ENCODE results near the gene EIF1. TPM values are rescaled to one million over a fixed set of nuclear protein-coding genes. Genes with fewer than 3 reads are reported as not detected.

Gene EIF1
- total RNA-seq, 1 donor from 2014 or later: 843 TPM

DNA sequence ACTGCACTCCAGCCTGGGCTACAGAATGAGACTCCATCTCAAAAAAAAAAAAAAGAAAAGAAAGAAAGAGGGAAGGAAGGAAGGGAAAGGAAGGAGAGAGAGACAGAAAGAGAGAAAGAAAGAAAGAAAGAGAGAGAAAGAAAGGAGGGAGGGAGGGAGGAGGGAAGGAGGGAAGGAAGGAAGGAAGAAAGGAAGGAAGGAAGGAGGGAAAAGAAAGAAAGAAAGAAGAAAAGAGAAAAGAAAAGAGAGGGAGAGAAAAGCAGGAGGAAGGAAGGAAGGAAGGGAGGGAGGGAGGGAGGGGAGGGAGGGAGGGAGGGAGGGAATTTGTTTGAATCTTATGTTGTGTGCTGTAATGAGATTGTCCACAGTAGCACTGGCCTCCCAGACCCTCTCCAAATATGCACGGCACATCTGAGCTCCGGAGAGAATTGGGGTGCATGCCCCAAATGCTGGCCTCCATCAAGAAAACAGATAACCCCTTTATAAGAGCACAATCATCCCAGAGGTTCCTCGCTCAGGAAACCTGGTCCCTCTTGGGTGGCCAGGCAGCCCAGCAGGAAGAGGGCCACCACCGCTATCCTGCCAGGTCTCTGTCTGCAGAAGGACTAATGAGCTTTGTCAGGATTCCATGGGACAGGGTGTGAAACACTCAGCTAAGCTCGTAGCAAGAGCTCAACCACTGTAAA is 8.8 kb upstream of the EIF1 start:
- DNase-seq: no peak
- no peaks in the 10 kb centered on the region for H3K27me3 Mint-ChIP-seq
- no peak overlapping the region for H3K4me3 Mint-ChIP-seq
- no peak overlapping the region for H3K27ac Mint-ChIP-seq
- no peak for ATAC-seq (ENCODE audit: low read depth)
- POLR2A ChIA-PET: interaction anchor here (0.6 to 8.5 kb wide), 3 partner anchors 12 to 1055 kb away, joined by 5 to 421 read pairs (median 77); partner anchors contain the start of gene EIF1
- CTCF ChIA-PET: interaction anchor here (1.1 to 6.3 kb wide), 8 partner anchors 10 to 17 kb away, joined by 3 to 71 read pairs (median 12); partner anchors contain the start of gene EIF1
- no peak for TF ChIP-seq CTCF (IDR thresholded peaks at IDR 0.05)
- H3K4me1 Mint-ChIP-seq: peaks cover 43% of the 10 kb centered on the region
- peaks cover 4% of the 10 kb centered on the region for H3K9me3 Mint-ChIP-seq
- H3K36me3 Mint-ChIP-seq (ENCODE audit: low read depth): peaks cover 3% of the 10 kb centered on the region
- intact Hi-C loops (cut with micrococcal nuclease): no loop called here

GRCh38 chr17:41680426-41681040 is 8.2 kb upstream of the EIF1 start:
- H3K36me3 Mint-ChIP-seq (ENCODE audit: low read depth): peaks cover 3% of the 10 kb centered on the region
- H3K27ac Mint-ChIP-seq: no peak overlapping the region
- CTCF ChIA-PET: interaction anchor here (1.1 to 6.3 kb wide), 5 partner anchors 10 to 18 kb away, joined by 3 to 71 read pairs (median 5); partner anchors contain the start of gene EIF1
- TF ChIP-seq CTCF (IDR thresholded peaks at IDR 0.05): no peak
- peaks cover 36% of the 10 kb centered on the region for H3K4me1 Mint-ChIP-seq
- H3K27me3 Mint-ChIP-seq: no peaks in the 10 kb centered on the region
- peaks cover 4% of the 10 kb centered on the region for H3K9me3 Mint-ChIP-seq
- no peak overlapping the region for H3K4me3 Mint-ChIP-seq
- no peak for DNase-seq
- no peak for ATAC-seq (ENCODE audit: low read depth)
- intact Hi-C loops (cut with micrococcal nuclease): no loop called here
- POLR2A ChIA-PET: interaction anchor here (0.6 to 8.5 kb wide), 3 partner anchors 11 to 1283 kb away, joined by 5 to 421 read pairs (median 6); partner anchors contain the start of gene EIF1

- intact Hi-C loops (cut with micrococcal nuclease): no loop called here
- CTCF ChIA-PET: interaction anchor here (0.9 to 1.3 kb wide), 2 partner anchors 16 to 19 kb away, joined by 3 to 4 read pairs; no protein-coding TSS in a partner anchor
- Mint-ChIP-seq H3K27ac (no peak overlapping the region), H3K27me3 (no peaks in the 10 kb centered on the region), H3K36me3 (ENCODE audit: low read depth) (no peaks in the 10 kb centered on the region), H3K9me3 (no peaks in the 10 kb centered on the region), H3K4me1 (peaks cover 24% of the 10 kb centered on the region), H3K4me3 (no peak overlapping the region)
- TF ChIP-seq CTCF (IDR thresholded peaks at IDR 0.05): no peak
- DNase-seq: no peak
- ATAC-seq (ENCODE audit: low read depth): no peak
- POLR2A ChIA-PET: interaction anchor here (0.6 to 8.5 kb wide), 2 partner anchors 10 to 14 kb away, joined by 3 to 421 read pairs; partner anchors contain the start of gene EIF1
These were observed 6.9 kb upstream of the EIF1 start for GRCh38 chr17:41681776-41682175.

DNA sequence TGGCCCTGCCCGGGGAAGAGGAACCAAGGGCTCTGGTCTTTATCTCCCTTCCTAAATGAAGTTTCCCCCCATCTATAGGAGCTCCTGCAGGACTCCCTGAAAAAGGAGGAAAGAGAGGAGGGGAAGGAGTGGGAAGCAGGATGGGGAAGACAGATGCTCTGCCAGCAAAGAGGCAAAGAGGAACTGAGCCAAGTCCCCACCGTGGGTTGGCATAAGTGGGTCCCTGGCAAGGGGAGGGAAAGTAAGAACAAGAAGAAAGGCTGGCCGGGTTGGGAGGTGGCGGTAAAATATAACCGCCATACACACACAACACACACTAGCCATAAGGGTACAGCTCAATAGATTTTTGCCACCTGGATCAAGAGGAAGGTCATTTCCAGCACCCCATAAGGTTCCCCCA is 6.1 kb upstream of the EIF1 start:
- H3K4me3 Mint-ChIP-seq: no peak overlapping the region
- POLR2A ChIA-PET: interaction anchor here (8.5 kb wide), 1 partner anchor 9 kb away, joined by 421 read pairs; the partner anchor contains the start of gene EIF1
- H3K4me1 Mint-ChIP-seq: peaks cover 18% of the 10 kb centered on the region
- no peak overlapping the region for H3K27ac Mint-ChIP-seq
- no peaks in the 10 kb centered on the region for H3K9me3 Mint-ChIP-seq
- CTCF ChIA-PET: no interaction called here
- no peak for TF ChIP-seq CTCF (IDR thresholded peaks at IDR 0.05)
- ATAC-seq (ENCODE audit: low read depth) (no peak), DNase-seq (no peak)
- H3K27me3 Mint-ChIP-seq: no peaks in the 10 kb centered on the region
- H3K36me3 Mint-ChIP-seq (ENCODE audit: low read depth): no peaks in the 10 kb centered on the region
- intact Hi-C loops (cut with micrococcal nuclease): no loop called here

DNA sequence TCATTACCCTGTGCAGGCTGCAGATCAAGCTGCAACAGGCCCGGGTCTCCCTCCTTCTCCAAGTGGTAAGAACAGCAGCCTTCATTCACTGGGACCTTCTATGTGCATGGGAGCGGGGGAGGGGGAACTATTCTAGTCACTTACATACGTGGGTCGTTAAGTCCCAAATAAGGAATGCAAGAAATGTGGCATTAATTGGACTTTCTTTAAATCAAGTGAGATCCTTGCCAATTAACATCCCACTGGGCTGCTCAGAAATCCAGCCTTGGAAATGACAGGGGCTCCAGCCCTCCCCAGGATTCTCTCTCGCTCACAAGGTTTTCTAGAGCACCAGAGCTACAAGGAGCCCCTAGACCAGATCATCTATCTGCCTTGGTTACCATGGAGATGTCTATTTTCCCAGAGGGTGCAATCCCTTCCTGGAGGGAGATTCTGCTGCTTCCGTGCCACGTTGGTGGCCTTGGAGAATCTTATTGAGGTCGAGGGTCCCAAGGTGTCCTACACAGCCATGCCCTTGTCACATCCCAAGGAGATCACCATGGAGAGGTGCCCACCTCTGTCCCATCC is 5.2 kb upstream of the EIF1 start:
- no peak for ATAC-seq (ENCODE audit: low read depth)
- Mint-ChIP-seq H3K9me3 (no peaks in the 10 kb centered on the region), H3K4me1 (peaks cover 18% of the 10 kb centered on the region), H3K4me3 (no peak overlapping the region), H3K36me3 (ENCODE audit: low read depth) (no peaks in the 10 kb centered on the region), H3K27me3 (no peaks in the 10 kb centered on the region), H3K27ac (no peak overlapping the region)
- ChIA-PET POLR2A (no interaction called here), CTCF (no interaction called here)
- no peak for TF ChIP-seq CTCF (IDR thresholded peaks at IDR 0.05)
- DNase-seq: no peak
- intact Hi-C loops (cut with micrococcal nuclease): no loop called here
